DND-41 (cell line): ENCODE results near the gene PARVB.

Experiments
- EZH2 ChIP-seq: IDR thresholded peaks from 3 replicates; pipeline ENCODE4 v1.6.1; 2012; ENCODE audit warnings: borderline replicate concordance, low read depth, mild to moderate bottlenecking, moderate library complexity, low read length, inconsistent platforms; ENCODE audit not compliant: severe bottlenecking
- TF ChIP-seq, protein P1 (sequence below): IDR thresholded peaks from 2 replicates; pipeline ENCODE4 v1.5.1; 2012; ENCODE audit warnings: borderline replicate concordance, low read length, moderate library complexity, mild to moderate bottlenecking; ENCODE audit not compliant: poor library complexity, severe bottlenecking; ENCODE audit errors: extremely low read depth

GRCh38 chr22:44171561-44171960, 147.5 kb downstream of the PARVB start:
- TF ChIP-seq, protein P1, sequence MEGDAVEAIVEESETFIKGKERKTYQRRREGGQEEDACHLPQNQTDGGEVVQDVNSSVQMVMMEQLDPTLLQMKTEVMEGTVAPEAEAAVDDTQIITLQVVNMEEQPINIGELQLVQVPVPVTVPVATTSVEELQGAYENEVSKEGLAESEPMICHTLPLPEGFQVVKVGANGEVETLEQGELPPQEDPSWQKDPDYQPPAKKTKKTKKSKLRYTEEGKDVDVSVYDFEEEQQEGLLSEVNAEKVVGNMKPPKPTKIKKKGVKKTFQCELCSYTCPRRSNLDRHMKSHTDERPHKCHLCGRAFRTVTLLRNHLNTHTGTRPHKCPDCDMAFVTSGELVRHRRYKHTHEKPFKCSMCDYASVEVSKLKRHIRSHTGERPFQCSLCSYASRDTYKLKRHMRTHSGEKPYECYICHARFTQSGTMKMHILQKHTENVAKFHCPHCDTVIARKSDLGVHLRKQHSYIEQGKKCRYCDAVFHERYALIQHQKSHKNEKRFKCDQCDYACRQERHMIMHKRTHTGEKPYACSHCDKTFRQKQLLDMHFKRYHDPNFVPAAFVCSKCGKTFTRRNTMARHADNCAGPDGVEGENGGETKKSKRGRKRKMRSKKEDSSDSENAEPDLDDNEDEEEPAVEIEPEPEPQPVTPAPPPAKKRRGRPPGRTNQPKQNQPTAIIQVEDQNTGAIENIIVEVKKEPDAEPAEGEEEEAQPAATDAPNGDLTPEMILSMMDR: no peak
- no peak for TF ChIP-seq EZH2
